Mononuclear cell (primary cell): Measurements from ENCODE around the gene KHDC3L. TPM values are rescaled to one million over a fixed set of nuclear protein-coding genes. Genes with fewer than 3 reads are reported as not detected.
"Not testable (repeated sequence)": the region's sequence is repeated elsewhere in the genome, so short reads cannot be mapped to it uniquely, and the experiment has no call there.

ENCODE experiments used
- H3K27me3 ChIP-seq: 2 replicates; pipeline ENCODE4 v1.6.0; 2011; ENCODE audit warnings: low read length, control low read depth; ENCODE audit not compliant: insufficient read depth
- H3K4me1 ChIP-seq: 2 replicates; pipeline ENCODE4 v1.5.1; 2011; ENCODE audit warnings: mild to moderate bottlenecking, low read length, control low read depth; ENCODE audit not compliant: insufficient read depth
- H3K4me3 ChIP-seq: 2 replicates; pipeline ENCODE4 v1.5.1; 2011; ENCODE audit warnings: mild to moderate bottlenecking, low read length, moderate library complexity
- H3K9me3 ChIP-seq: 2 replicates; pipeline ENCODE4 v1.5.1; 2011; ENCODE audit warnings: low read depth, mild to moderate bottlenecking, control low read depth, low read length
- total RNA-seq: library from RNA; depleted of rRNA; stranded (reverse); fragments of >200 nt; gene quantifications from one replicate; pipeline ENCODE4 v1.2.3, GENCODE V29; 2012

The KHDC3L gene
- total RNA-seq, 1 donor: not detected

DNA sequence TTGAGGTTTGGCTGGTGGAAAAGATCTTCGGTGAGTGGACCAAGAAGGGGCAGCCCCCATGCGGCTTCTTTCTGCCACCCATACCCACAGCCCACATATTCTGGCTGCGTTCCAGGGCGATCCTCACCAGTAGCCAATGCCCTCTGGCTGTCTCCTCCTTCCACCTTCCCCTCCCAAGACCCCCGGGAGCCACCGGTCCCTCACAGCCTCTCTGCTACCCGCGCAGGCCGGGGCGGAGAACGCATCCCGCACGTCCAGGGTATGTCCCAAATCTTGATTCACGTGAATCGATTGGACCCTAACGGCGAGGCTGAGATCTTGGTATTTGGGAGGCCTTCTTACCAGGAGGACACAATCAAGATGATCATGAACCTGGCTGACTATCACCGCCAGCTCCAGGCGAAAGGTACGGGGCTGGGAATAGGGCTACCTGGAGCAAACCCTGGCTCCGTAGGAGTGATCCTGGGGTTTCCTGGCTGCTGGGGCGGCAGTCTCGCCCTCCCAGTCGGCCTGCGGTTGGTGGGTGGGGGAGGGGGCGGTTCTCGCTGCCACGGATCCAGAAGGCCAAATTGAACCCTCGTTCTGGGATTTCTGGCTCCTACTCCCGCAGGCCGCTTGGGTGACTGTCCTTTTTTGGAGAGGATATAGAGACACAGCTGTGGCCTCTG, 545 bp downstream of the KHDC3L start:
- H3K4me1 ChIP-seq: no peaks in the 10 kb centered on the region
- no peak overlapping the region for H3K4me3 ChIP-seq
- no peaks in the 10 kb centered on the region for H3K27me3 ChIP-seq

DNA sequence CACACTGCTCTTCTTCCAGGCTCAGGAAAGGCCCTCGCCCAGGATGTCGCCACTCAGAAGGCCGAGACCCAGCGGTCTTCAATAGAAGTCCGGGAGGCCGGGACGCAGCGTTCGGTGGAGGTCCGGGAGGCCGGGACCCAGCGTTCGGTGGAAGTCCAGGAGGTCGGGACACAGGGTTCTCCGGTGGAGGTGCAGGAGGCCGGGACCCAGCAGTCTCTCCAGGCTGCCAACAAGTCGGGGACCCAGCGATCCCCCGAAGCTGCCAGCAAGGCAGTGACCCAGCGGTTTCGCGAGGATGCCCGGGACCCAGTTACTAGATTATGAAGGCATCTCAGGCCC, 1.0 kb downstream of the KHDC3L start:
- Histone ChIP-seq H3K4me1 (no peaks in the 10 kb centered on the region), H3K9me3 (no peaks in the 10 kb centered on the region), H3K4me3 (no peak overlapping the region), H3K27me3 (no peaks in the 10 kb centered on the region)

More for the DNA sequence above, 545 bp downstream of the KHDC3L start:
- no peaks in the 10 kb centered on the region for H3K9me3 ChIP-seq

DNA sequence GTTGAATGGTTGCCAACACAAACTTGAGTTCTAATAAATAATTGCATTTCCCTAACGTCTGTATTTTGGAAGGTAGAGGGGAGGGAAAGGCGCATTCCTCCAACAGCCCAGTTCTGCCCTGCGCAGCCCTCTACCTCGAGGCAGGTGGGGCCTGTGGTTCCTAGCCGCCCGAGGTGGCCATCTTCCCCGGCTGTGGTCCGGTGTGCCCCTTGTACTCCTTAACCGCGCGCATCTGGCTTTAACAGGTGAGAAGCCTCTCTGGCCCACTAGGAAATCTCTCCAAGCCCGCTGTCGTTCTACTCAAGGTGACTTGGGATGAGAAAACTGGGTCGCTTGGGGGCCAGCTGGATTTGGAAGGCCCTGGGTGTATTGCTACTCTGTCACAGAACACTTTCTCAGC, 1.7 kb downstream of the KHDC3L start:
- Histone ChIP-seq H3K27me3 (no peaks in the 10 kb centered on the region), H3K4me1 (no peaks in the 10 kb centered on the region), H3K4me3 (no peak overlapping the region), H3K9me3 (no peaks in the 10 kb centered on the region)

DNA sequence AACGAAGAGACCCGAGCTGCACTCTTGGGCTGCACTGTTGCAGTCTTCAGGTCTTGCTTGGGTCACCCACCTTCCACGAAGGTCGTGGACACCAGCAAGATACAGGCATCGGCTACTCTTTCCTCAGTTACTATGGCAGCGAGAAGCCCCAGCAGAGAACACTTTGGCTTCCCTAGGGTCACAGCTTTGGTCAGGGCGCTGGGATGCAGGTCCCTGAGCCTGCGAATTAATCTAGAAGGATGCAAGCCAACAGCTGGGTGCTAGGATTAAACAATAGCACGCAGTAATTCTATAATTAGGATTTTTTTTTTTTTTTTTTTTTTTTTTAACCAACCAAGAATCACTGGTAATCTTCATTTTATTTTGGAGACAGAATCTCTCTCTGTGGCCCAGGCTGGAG, 2.1 kb downstream of the KHDC3L start:
- H3K27me3 ChIP-seq: no peaks in the 10 kb centered on the region
- H3K9me3 ChIP-seq: no peaks in the 10 kb centered on the region
- H3K4me3 ChIP-seq: no peak overlapping the region
- H3K4me1 ChIP-seq: no peaks in the 10 kb centered on the region

DNA sequence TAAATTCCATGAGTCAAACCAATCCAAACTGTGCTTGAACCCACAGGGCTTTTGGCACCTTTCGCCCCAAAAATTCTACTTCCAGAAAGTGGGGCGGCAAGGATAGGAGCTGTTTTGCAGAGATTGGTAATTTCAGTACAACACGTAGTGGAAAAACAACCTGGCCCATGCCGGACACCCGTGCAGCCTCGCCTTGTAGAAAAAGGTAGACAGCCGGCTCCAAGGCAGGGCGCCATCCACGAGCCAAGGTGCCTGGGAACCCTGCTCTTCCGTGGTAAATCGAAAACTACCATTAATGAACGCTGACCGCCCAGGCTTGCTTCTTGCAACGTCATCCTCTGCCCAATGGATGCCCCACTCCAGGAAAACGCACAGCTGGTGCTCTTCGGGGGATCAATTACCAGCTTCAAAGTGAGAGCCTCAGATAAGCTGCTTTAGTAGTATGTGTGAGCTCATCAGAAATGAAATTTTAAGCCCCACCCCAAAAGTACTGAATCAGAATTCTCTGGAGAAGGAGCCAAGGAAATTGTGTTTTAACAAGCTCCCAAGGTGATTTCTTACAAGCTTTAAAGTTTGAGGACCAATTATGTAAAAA, 5.4 kb downstream of the KHDC3L start:
- Histone ChIP-seq H3K9me3 (no peaks in the 10 kb centered on the region), H3K27me3 (no peaks in the 10 kb centered on the region), H3K4me3 (no peak overlapping the region), H3K4me1 (no peaks in the 10 kb centered on the region)

DNA sequence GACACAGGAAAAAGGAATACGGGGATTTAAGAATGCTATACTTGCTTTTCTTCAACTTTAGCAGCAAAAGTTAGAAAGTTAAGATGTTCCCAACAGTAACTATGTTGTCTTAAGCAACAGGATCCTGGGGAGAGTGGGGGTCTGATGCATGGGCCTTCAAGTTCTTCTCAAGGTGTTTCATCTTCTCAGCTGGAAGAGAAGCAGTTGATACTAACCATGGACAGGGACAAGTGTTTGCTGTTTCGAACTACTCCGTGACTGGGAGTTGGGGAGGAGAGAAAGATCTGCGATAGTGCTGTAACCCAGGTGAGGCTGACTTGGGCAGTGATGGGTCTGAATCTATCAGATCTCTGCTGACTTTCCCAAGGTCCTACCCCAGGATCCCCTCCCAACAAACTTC, 6.2 kb downstream of the KHDC3L start:
- no peak overlapping the region for H3K4me3 ChIP-seq
- no peaks in the 10 kb centered on the region for H3K4me1 ChIP-seq
- no peaks in the 10 kb centered on the region for H3K27me3 ChIP-seq
- no peaks in the 10 kb centered on the region for H3K9me3 ChIP-seq

DNA sequence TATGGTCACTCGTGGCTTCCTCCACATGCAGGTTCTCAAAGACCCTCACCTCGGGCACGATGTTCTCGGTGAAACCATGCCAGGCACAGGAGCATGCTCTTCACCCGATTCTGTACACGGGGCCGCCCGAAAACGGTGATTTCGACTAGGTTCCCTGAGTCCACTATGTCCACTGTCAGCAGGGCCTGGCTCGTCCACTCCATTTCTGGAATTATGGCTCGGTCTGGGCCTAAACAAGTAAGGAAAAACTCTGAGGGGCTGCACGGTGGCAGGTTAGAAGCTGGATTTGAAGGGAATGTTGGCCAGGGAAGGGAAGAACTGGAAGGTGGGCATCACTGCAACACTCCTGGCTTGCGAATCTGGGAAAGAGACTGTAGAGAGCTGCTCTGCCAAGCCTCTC, 6.7 kb downstream of the KHDC3L start:
- Histone ChIP-seq H3K27me3 (no peaks in the 10 kb centered on the region), H3K4me1 (no peaks in the 10 kb centered on the region)

DNA sequence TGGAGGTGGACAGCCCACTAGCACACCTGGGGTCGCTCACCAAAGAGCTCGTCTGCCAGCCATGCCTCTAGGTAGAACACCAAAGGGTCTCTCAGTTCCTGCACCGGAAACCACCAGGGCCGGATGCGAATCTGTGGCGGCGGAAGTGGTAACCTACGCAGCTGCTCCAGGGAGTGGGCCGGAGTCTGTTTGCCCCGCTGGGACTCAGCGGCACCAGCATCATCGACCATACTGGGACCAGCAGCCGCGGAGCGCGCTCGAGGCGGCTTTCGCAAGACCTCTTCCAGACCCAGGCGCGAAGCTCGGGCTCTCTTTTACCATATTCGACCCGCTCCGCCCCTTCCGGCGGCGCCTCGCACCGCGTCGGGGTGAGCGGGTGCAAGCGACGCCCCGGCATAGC, 7.1 kb downstream of the KHDC3L start, which contains the start of gene OOEP:
OOEP (minus strand) TSS at position 335 of the 400 bp plus-strand sequence; CDS start at position 230, 105 bp downstream.
- no peaks in the 10 kb centered on the region for H3K27me3 ChIP-seq
- H3K4me1 ChIP-seq: no peaks in the 10 kb centered on the region
- H3K9me3 ChIP-seq: no peaks in the 10 kb centered on the region
- H3K4me3 ChIP-seq: no peak within 1 kb of the TSS

More for the DNA sequence above, 6.7 kb downstream of the KHDC3L start:
- Histone ChIP-seq H3K9me3 (no peaks in the 10 kb centered on the region), H3K4me3 (no peak overlapping the region)

DNA sequence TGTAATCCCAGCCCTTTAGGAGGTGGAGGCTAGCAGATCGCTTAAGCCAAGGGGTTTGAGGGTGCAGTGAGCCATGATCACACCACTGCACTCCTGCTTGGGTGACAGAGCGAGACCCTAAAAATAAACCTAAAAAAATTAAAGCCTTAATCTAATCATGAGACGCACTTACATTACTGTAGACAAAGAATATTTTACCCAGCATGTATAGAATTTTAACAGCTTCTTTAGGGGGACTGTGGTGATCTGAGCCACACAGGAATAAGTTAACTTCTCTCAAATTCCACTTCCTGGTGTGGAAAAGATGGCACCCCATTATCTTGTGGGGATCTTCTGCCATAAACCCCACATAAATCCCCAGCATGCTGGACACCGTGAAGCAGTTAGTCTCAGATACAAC, 9.5 kb downstream of the KHDC3L start:
- H3K4me1 ChIP-seq: no peaks in the 10 kb centered on the region
- no peak overlapping the region for H3K4me3 ChIP-seq
- no peaks in the 10 kb centered on the region for H3K27me3 ChIP-seq
- H3K9me3 ChIP-seq: no peaks in the 10 kb centered on the region

DNA sequence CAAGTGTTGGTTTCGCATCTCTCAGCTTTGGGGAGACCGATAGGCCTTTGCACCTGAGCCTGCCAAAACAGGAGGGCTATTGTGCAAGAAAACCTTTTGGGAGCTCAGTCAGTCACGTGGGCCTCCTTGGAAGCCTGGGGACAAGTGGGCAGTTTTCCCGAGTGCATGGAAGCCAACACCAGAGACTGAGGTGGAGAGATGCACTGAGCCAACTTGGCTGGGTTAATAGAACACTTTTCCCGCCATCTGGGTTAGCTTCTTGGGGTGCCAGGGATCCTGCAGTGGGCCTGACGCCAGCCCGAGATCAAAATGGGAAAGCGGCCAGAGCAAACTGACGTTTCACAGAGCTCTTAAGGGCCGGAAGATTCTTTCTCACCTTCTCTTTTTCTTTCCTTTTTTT, 10.1 kb downstream of the KHDC3L start:
- H3K4me1 ChIP-seq: no peaks in the 10 kb centered on the region
- no peaks in the 10 kb centered on the region for H3K27me3 ChIP-seq

DNA sequence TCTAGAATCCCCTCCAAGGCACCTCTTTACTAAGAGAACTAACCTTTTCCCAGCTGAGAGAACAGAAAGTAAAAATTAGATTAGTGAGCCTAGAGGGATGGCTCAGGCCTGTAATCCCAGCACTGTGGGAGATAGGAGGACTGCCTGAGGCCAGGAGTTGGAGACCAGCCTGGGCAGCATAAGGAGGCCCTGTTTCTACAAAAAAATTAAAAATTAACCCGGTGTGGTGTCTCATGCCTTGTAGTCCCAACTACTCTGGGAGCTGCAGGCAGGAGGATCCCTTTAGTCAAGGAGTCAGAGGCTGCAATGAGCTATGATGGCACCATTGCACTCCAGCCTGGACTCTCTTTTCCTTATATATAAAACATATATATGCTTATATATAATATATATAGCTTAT, 12.8 kb downstream of the KHDC3L start:
- no peaks in the 10 kb centered on the region for H3K4me1 ChIP-seq
- no peak overlapping the region for H3K4me3 ChIP-seq
- no peaks in the 10 kb centered on the region for H3K27me3 ChIP-seq
- no peaks in the 10 kb centered on the region for H3K9me3 ChIP-seq

More for the DNA sequence above, 10.1 kb downstream of the KHDC3L start:
- no peaks in the 10 kb centered on the region for H3K9me3 ChIP-seq
- no peak overlapping the region for H3K4me3 ChIP-seq

DNA sequence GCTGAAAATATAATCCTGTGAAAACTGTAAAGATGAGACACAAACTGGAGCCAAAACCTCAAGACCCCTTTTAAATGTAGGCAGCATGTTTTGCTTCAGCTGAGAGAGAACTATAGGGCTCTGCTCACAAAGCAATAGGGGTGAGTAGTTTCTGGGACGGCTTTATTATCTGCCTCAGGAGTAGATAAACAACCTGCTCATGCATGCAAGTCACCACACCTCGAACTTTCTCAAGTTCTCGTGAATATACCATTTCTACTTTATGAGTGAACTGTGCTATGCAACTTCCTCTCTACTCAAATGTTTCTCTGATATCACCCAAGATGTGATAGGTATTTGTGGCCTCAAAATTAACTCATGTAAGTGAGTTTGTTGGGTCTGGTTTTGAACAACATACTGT, 14.8 kb downstream of the KHDC3L start:
- no peak overlapping the region for H3K4me3 ChIP-seq
- no peaks in the 10 kb centered on the region for H3K4me1 ChIP-seq
- H3K27me3 ChIP-seq: no peaks in the 10 kb centered on the region
- H3K9me3 ChIP-seq: no peaks in the 10 kb centered on the region

DNA sequence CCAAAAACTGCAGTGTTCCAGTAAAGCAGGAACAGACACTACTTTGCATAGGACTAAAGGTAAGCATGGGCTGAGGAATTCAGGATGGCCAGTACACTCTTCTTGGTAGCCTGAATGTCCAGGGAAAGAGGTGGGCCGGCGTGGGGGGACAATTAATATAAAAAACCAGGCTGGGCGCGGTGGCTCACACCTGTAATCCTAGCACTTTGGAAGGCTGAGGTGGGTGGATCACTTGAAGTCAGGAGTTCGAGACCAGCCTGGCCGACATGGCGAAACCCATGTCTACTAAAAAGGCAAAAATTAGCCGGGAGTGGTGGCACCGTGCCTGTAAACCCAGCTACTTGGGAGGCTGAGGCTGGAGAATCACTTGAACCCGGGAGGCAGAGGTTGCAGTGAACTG, 19.1 kb downstream of the KHDC3L start:
- not testable (repeated sequence) for H3K27me3 ChIP-seq, H3K9me3 ChIP-seq

DNA sequence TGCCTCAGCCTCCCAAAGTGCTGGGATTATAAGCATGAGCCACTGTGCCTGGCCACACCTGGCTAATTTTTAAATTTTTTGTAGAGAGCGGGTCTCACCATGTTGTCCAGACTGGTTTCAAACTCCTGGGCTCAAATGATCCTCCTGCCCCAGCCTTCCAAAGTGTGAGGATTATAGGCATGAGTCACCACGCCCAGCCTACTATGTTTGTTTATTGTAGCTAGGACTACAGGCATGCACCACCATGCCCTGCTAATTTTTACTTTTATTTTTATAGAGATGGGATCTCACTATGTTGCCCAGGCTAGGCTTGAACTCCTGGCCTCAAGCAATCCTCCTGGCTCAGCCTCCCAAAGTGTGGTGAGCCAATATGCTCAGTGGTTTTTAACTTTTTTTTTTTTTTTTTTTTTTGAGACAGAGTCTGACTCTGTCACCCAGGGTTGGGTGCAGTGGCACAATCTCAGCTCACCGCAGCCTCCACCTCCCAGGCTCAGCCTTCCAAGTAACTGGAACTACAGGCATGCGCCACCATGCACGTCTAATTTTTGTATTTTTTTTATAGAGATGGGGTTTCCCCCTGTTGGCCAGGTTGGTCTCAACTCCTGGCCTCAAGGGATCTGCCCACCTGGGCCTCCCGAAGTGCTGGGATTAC, 20.1 kb downstream of the KHDC3L start:
- no peaks in the 10 kb centered on the region for H3K27me3 ChIP-seq
- H3K9me3 ChIP-seq: no peaks in the 10 kb centered on the region
- H3K4me1 ChIP-seq: no peaks in the 10 kb centered on the region
- no peak overlapping the region for H3K4me3 ChIP-seq

More for the DNA sequence above, 19.1 kb downstream of the KHDC3L start:
- H3K4me3 ChIP-seq, H3K4me1 ChIP-seq: not testable (repeated sequence)

DNA sequence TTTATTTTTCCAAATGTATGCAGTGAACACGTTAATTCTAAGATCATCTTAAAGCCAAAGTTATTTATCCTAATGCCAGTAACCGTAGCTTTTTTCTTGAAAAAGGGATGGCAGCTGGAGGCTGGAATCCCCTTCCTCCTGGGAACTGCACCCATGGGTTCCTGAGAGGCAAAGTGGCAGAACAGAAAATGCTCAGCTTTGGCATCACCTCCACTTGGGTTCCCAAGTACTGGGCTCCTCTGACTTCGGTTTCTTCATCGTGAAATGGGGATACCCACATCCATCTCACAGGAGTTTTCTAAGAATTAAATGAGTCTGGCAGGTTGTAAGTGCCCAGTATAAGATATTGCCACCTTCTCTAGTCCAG, 26.0 kb downstream of the KHDC3L start:
- Histone ChIP-seq H3K27me3 (no peaks in the 10 kb centered on the region), H3K4me3 (peak overlapping the region; percentile 50), H3K9me3 (no peaks in the 10 kb centered on the region), H3K4me1 (peaks cover 13% of the 10 kb centered on the region)
